Left forelimb (tissue), 1 donor: ENCODE measurements around the gene INTS2.
"Not testable (repeated sequence)": the region's sequence is repeated elsewhere in the genome, so short reads cannot be mapped to it uniquely, and the experiment has no call there.

ENCODE experiments used
- DNase-seq: peaks from one replicate; pipeline ENCODE4 v3.0.0-alpha.2; 2018; ENCODE audit warnings: low spot score

The INTS2 gene

DNA sequence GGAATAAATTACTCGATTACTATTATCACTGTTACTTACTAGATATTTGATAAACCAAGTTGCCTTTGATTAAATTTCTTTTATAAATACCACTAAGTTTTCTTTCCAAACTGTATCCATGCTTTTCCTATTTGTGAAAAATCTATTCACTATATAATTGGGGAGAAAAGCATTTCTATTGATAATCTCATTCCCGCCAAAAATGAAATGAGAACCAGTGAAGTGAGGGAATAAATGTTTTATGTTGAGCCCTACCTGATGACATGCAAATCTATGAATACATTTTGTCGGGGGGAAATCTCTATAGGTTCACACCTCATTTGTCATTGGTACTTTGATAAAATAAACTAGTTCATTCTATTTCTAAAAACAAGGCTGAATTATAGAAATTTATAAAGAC, 80.1 kb downstream of the INTS2 start:
- no peak for DNase-seq

DNA sequence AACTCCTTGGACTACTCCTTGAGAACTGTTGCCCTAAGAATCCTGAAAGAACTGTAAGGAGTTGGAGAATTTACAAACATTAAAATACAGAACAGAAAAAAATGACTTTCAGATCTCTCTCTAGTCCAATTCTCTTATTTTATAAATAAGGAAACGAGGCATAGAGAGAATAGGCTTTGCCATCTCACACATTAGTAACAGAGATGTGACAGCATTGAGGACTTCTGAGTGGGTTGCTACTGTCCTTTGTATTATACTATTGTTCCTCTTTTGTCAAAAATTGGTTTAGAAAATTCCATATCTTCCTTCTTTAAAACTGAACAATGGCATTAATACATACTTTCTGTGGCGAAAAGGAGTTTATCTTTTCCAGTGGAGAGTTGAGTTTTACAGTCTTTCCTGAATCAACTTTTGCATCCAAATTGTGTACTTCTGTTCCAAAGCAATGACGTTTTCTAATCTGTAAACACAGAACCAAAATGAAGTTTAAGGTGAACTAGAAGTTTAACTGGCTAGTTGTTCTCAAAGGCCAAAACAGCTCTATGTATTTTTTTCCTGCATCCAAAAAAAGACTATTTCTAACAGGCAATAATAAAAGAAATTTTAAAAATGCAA, 80.9 kb downstream of the INTS2 start:
- no peak for DNase-seq

DNA sequence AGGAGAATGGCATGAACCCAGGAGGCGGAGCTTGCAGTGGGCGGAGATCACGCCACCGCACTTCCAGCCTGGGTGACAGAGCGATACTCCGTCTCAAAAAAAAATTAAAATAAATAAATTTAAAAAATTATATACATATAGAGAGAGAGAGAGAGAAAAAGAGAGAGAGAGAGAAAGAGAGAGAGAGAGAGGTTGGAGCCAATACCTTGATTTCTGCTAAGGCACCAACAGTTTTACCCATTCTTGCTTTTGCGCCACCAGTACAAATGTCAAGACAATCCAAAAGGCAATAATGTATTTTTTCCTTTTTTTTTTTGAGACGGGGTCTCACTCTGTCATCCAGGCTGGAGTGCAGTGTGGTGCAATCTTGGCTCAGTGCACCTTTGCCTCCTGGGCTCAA, 81.7 kb downstream of the INTS2 start:
- DNase-seq, result no peak

DNA sequence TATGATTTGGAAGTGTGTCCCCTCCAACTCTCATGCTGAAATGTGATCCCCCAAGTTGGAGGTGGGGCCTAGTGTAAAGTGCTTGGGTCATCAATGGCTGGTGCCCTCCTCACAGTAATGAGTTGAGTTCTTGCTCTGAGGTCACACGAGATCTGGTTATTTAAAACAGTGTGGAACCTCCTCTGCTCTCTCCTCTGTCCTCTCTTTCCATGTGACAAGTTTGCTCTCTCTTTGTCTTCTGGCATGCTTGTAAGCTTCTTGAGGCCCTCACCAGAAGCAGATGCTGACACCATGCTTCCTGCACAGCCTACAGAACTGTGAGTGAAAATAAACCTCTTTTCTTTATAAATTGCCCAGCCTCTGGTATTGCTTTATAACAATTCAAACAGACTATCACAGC, 84.3 kb downstream of the INTS2 start:
- DNase-seq, result no peak

DNA sequence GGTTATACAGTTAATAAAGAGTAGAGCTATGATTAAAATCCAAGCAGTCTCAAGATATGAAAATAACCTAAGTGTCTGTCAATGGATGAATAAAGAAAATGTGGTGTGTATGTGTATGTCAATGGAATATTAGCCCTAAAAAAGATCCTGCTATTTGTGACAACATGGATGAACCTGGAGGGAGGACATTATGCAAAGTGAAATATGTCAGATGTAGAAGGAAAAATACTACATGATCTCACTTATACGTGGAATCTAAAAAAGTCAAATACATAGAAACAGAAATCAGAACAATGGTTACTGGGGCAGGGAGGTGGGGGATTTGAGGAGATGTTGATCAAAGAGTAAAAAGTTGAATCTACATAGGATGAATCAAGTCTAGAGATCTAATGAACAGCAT, 84.9 kb downstream of the INTS2 start:
- no peak for DNase-seq

DNA sequence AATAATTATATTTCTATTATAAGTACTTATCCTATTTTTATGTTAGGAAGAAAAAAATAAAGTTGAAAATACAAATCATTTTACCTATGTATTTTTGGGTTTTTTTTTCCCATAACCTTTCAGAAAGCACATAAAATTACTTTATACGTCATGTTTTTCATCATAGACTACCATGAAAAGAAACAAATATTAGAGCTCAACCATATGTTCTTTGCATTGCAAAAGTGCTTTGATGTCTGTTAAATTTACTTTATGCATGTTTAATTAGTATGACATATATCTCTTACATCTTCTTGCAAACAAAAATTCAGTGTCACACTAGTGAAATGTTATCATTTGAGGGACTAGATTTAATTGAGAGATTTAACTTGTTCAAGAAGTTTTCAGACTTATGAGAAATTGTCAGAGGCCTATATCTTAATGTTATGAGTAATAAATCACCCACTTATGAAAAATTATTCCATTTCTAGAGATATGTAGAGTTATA, 88.4 kb downstream of the INTS2 start:
- DNase-seq, result no peak

GRCh38 chr17:61837175-61838051, 90.4 kb downstream of the INTS2 start:
- no peak for DNase-seq

GRCh38 chr17:61836266-61837174, 91.3 kb downstream of the INTS2 start:
- DNase-seq, result no peak

GRCh38 chr17:61835606-61836005, 92.2 kb downstream of the INTS2 start:
- no peak for DNase-seq

- DNase-seq, result no peak
These were observed 93.2 kb downstream of the INTS2 start for GRCh38 chr17:61834610-61835009.

GRCh38 chr17:61833536-61834193, 94.1 kb downstream of the INTS2 start:
- no peak for DNase-seq

GRCh38 chr17:61832463-61832862, 95.3 kb downstream of the INTS2 start:
- no peak for DNase-seq

- DNase-seq, result no peak
These were observed 96.7 kb downstream of the INTS2 start for GRCh38 chr17:61831099-61831498.

- no peak for DNase-seq
These were observed 99.1 kb downstream of the INTS2 start for GRCh38 chr17:61828694-61829093.

GRCh38 chr17:61827649-61828395, 100.0 kb downstream of the INTS2 start:
- DNase-seq, result no peak

GRCh38 chr17:61826866-61827265, 100.9 kb downstream of the INTS2 start:
- DNase-seq, result not testable (repeated sequence)

DNA sequence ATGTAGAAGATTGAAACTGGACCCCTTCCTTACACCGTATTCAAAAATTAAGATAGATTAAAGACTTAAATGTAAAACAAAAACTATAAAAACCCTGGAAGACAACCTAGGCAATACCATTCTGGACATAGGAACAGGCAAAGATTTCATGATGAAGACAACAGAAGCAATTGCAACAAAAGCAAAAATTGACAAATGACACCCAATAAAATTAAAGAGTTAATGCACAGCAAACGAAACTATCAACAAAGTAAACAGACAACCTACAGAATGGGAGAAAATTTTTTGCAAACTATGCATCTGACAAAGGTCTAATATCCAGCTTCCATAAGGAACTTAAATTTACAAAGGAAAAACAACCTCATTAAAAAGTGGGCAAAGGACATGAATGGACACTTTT, 101.6 kb downstream of the INTS2 start:
- not testable (repeated sequence) for DNase-seq

DNA sequence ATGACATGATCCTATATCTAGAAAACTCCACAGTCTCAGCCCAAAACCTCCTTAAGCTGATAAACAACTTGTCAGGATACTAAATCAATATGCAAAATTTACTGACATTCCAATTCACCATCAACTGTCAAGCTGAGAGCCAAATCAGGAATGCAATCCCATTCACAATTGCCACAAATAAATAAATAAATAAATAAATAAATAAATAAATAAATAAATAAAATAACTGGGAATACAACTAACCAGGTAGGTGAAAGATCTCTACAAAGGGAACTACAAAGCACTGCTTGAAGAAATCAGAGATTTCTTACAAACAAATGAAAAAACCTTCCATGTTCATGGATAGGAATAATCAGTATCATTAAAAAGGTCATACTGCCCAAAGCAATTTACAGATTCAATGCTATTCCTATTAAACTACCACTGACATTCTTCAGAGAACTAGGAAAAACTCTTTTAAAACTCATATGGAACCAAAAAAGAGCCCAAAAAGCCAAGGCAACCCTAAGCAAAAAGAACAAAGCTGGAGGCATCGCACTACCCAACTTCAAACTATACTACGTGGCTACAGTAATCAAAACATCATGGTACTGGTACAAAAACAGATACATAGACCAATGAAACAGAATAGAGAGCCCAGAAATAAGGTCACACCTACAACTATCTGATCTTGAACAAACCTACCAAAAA, 102.2 kb downstream of the INTS2 start:
- no peak for DNase-seq

DNA sequence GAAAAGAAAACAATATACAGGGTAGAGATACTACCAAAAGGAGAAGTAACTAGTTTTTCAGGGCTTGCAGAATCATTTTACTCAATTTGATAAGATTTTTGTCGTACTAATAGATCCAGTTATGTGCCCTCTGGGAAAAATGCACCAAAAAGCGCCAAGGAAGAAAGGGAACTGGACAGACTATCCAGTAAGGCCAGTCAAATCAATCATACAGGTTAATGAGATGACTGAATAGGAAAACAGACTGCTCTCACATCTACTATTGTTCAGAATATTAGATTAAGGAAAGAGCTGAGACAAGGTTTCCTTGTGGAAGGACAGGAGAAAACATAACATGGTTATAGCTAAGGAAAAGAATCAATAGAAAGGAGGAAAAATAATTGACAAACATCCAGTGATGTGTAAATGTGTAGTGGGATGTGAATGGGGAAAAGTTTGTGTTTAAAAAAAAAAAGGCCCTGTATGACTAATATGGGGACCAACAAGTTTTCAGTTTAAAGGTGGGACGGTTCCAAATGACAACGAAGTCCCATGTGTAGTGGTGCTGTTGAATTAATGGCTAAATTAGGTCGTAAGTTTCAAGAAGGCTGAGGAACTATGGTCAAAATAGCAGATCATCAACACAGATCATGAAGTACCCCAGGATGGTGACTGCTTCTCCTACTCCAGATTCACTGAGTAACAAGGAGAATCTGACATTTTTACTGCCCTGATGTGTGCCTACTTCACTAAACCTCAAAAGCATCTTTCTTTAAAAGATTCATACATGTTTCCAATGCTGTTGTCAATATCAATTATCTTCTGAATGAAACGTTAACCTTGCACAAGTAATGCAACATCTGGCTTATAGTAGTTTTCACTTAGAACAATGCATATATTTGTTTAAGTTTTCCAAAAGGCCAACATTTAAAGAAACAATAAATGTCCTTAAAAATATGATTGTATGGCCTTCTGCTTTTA, 105.2 kb downstream of the INTS2 start:
- DNase-seq, result no peak
